Mammary epithelial cell (primary cell): ENCODE measurements around the gene PIP4K2A.

Source experiments
- CTCF ChIP-seq, 2 donors: IDR thresholded peaks in 1 of 2; conservative IDR thresholded peaks in 1 of 2; 2 replicates each; pipeline ENCODE4 v1.5.1; 2011 to 2012; ENCODE audit warnings: inconsistent platforms in 2 of 2, low read length in 2 of 2, mild to moderate bottlenecking in 2 of 2, control low read depth in 1 of 2, low read depth in 1 of 2; ENCODE audit not compliant: insufficient read depth in 1 of 2; ENCODE audit errors: extremely low read depth in 1 of 2
- EZH2 ChIP-seq: IDR thresholded peaks from 2 replicates; pipeline ENCODE4 v1.6.1; 2012; ENCODE audit warnings: low read length, inconsistent platforms, borderline replicate concordance

- no peak for TF ChIP-seq CTCF (conservative IDR thresholded peaks at IDR 0.05 in 1 of 2, IDR thresholded peaks at IDR 0.05 in 1 of 2; ENCODE audit: extremely low read depth in 1 of 2, insufficient read depth in 1 of 2, low read depth in 1 of 2, low read length in 2 of 2)
- TF ChIP-seq EZH2: no peak
Observed at GRCh38 chr10:22657024-22657423, 57.4 kb downstream of the PIP4K2A start.
